WERI-Rb-1 (cell line): ENCODE measurements around the gene KCNK2.

Experiments
- DNase-seq: peaks from one replicate; pipeline ENCODE4 v3.0.0-alpha.2; 2020
- H3K27ac ChIP-seq: fragments of 250-450 bp; sonication (Bioruptor Pico); 2 replicates; pipeline ENCODE4 v1.5.1; 2020; ENCODE audit warnings: mild to moderate bottlenecking, moderate library complexity
- H3K27me3 ChIP-seq: fragments of 250-450 bp; sonication (Bioruptor Pico); 2 replicates; pipeline ENCODE4 v1.5.1; 2021; ENCODE audit warnings: mild to moderate bottlenecking, low read depth, moderate library complexity; ENCODE audit not compliant: insufficient read depth, severe bottlenecking
- H3K36me3 ChIP-seq: fragments of 250-450 bp; sonication (Bioruptor Pico); 2 replicates; pipeline ENCODE4 v1.5.1; 2020; ENCODE audit warnings: mild to moderate bottlenecking, moderate library complexity
- H3K4me3 ChIP-seq: 2 replicates; pipeline ENCODE4 v1.5.1; 2011; ENCODE audit warnings: low read depth, mild to moderate bottlenecking, control low read depth, low read length
- H3K9me3 ChIP-seq: fragments of 250-450 bp; sonication (Bioruptor Pico); 2 replicates; pipeline ENCODE4 v1.5.1; 2021; ENCODE audit warnings: mild to moderate bottlenecking, moderate library complexity; ENCODE audit not compliant: severe bottlenecking
- CTCF ChIP-seq: IDR thresholded peaks from 2 replicates; pipeline ENCODE4 v1.5.1; 2011; ENCODE audit warnings: low read depth, mild to moderate bottlenecking, control low read depth, inconsistent platforms, low read length

Gene KCNK2

GRCh38 chr1:215059947-215060346 is 22.6 kb upstream of the KCNK2 start:
- DNase-seq: no peak
- H3K27me3 ChIP-seq: no peaks in the 10 kb centered on the region
- no peak for TF ChIP-seq CTCF
- no peaks in the 10 kb centered on the region for H3K9me3 ChIP-seq
- H3K36me3 ChIP-seq: no peaks in the 10 kb centered on the region
- H3K4me3 ChIP-seq: no peak overlapping the region
- H3K27ac ChIP-seq: no peak overlapping the region

GRCh38 chr1:215064327-215064726 is 18.2 kb upstream of the KCNK2 start:
- H3K27me3 ChIP-seq: no peaks in the 10 kb centered on the region
- DNase-seq: no peak
- H3K9me3 ChIP-seq: no peaks in the 10 kb centered on the region
- TF ChIP-seq CTCF: no peak
- no peak overlapping the region for H3K4me3 ChIP-seq
- no peak overlapping the region for H3K27ac ChIP-seq
- no peaks in the 10 kb centered on the region for H3K36me3 ChIP-seq

- Histone ChIP-seq H3K27ac (no peak overlapping the region), H3K4me3 (no peak overlapping the region), H3K27me3 (no peaks in the 10 kb centered on the region), H3K36me3 (no peaks in the 10 kb centered on the region), H3K9me3 (no peaks in the 10 kb centered on the region)
- DNase-seq: no peak
- no peak for TF ChIP-seq CTCF
These were observed 11.5 kb upstream of the KCNK2 start for GRCh38 chr1:215071078-215071477.

GRCh38 chr1:215076322-215076721 is 6.2 kb upstream of the KCNK2 start:
- H3K9me3 ChIP-seq: no peaks in the 10 kb centered on the region
- no peak overlapping the region for H3K27ac ChIP-seq
- DNase-seq: peak; percentile 53
- H3K4me3 ChIP-seq: no peak overlapping the region
- no peaks in the 10 kb centered on the region for H3K36me3 ChIP-seq
- TF ChIP-seq CTCF: peak; percentile 68
- no peaks in the 10 kb centered on the region for H3K27me3 ChIP-seq

- Histone ChIP-seq H3K27ac (no peak overlapping the region), H3K9me3 (no peaks in the 10 kb centered on the region), H3K27me3 (no peaks in the 10 kb centered on the region), H3K4me3 (no peak overlapping the region), H3K36me3 (no peaks in the 10 kb centered on the region)
- no peak for DNase-seq
- TF ChIP-seq CTCF: no peak
These were observed 3.1 kb upstream of the KCNK2 start for GRCh38 chr1:215079456-215079855.
